GM04504 (cell line): ENCODE measurements around the gene GATA6.

ENCODE experiments used
- DNase-seq: peaks from one replicate; pipeline ENCODE4 v3.0.0-alpha.2; 2012; ENCODE audit warnings: low read depth

The GATA6 gene

GRCh38 chr18:22166069-22166950 lies 3.1 kb upstream of the GATA6 start:
- no peak for DNase-seq

GRCh38 chr18:22167091-22167470 lies 2.3 kb upstream of the GATA6 start:
- DNase-seq, result no peak

- DNase-seq, result no peak
Measured at GRCh38 chr18:22167471-22168241, 1.7 kb upstream of the GATA6 start.

GRCh38 chr18:22168360-22168921 lies 948 bp upstream of the GATA6 start:
- no peak for DNase-seq

GRCh38 chr18:22169889-22170420 lies 566 bp downstream of the GATA6 start:
- no peak for DNase-seq

GRCh38 chr18:22170421-22171257 lies 1.2 kb downstream of the GATA6 start:
- no peak for DNase-seq

GRCh38 chr18:22171258-22172119 lies 2.1 kb downstream of the GATA6 start:
- DNase-seq, result no peak

GRCh38 chr18:22172120-22172582 lies 2.8 kb downstream of the GATA6 start:
- no peak for DNase-seq

- DNase-seq, result no peak
Measured at GRCh38 chr18:22172594-22173049, 3.2 kb downstream of the GATA6 start.

- DNase-seq, result no peak
Measured at GRCh38 chr18:22173221-22173927, 4.0 kb downstream of the GATA6 start.

- DNase-seq, result no peak
Measured at GRCh38 chr18:22173928-22174301, 4.5 kb downstream of the GATA6 start.

GRCh38 chr18:22174341-22175145 lies 5.2 kb downstream of the GATA6 start:
- no peak for DNase-seq

- no peak for DNase-seq
Measured at GRCh38 chr18:22175346-22175745, 6.0 kb downstream of the GATA6 start.

GRCh38 chr18:22176420-22177326 lies 7.3 kb downstream of the GATA6 start:
- no peak for DNase-seq

GRCh38 chr18:22177327-22177871 lies 8.0 kb downstream of the GATA6 start:
- no peak for DNase-seq

GRCh38 chr18:22179174-22179573 lies 9.8 kb downstream of the GATA6 start:
- no peak for DNase-seq

- no peak for DNase-seq
Measured at GRCh38 chr18:22179631-22180030, 10.2 kb downstream of the GATA6 start.

GRCh38 chr18:22180722-22181121 lies 11.3 kb downstream of the GATA6 start:
- DNase-seq, result no peak
